Suppressor macrophage (primary cell): ENCODE measurements around the gene RPS6KA3.
"Not testable (repeated sequence)": the region's sequence is repeated elsewhere in the genome, so short reads cannot be mapped to it uniquely, and the experiment has no call there.

ENCODE experiments used
- DNase-seq, 4 experiments: peaks; one replicate each; pipeline ENCODE4 v3.0.0-alpha.2; 2020 to 2022

The RPS6KA3 gene

GRCh38 chrX:20265221-20265725 lies 1.4 kb downstream of the RPS6KA3 start:
- peak; percentile 69 to 83 (median 78) for DNase-seq

- DNase-seq = peak in 3 of 4 experiments; percentile 4 to 53 (median 40)
Observed at GRCh38 chrX:20263474-20263873, 3.2 kb downstream of the RPS6KA3 start.

GRCh38 chrX:20260885-20261284 lies 5.8 kb downstream of the RPS6KA3 start:
- DNase-seq = no peak

GRCh38 chrX:20254712-20255299 lies 11.9 kb downstream of the RPS6KA3 start:
- no peak for DNase-seq

GRCh38 chrX:20253232-20253543 lies 13.5 kb downstream of the RPS6KA3 start:
- DNase-seq = no peak

- peak; percentile 62 to 77 (median 73) for DNase-seq
Observed at GRCh38 chrX:20252381-20253231, 14.1 kb downstream of the RPS6KA3 start.

- DNase-seq = no peak
Observed at GRCh38 chrX:20251691-20252090, 15.0 kb downstream of the RPS6KA3 start.

GRCh38 chrX:20250146-20250545 lies 16.6 kb downstream of the RPS6KA3 start:
- not testable (repeated sequence) for DNase-seq

- no peak for DNase-seq
Observed at GRCh38 chrX:20248592-20249192, 18.0 kb downstream of the RPS6KA3 start.

- no peak for DNase-seq
Observed at GRCh38 chrX:20244931-20245330, 21.8 kb downstream of the RPS6KA3 start.

GRCh38 chrX:20240201-20240600 lies 26.5 kb downstream of the RPS6KA3 start:
- DNase-seq = no peak

- DNase-seq = peak in 1 of 4 experiments; percentile 6
Observed at GRCh38 chrX:20237864-20238263, 28.8 kb downstream of the RPS6KA3 start.

- DNase-seq = no peak
Observed at GRCh38 chrX:20235755-20236154, 31.0 kb downstream of the RPS6KA3 start.

GRCh38 chrX:20233336-20233735 lies 33.4 kb downstream of the RPS6KA3 start:
- no peak for DNase-seq

GRCh38 chrX:20231598-20231997 lies 35.1 kb downstream of the RPS6KA3 start:
- no peak for DNase-seq

- DNase-seq = no peak
Observed at GRCh38 chrX:20230406-20230805, 36.3 kb downstream of the RPS6KA3 start.

GRCh38 chrX:20229155-20229554 lies 37.6 kb downstream of the RPS6KA3 start:
- no peak for DNase-seq

GRCh38 chrX:20228245-20228644 lies 38.5 kb downstream of the RPS6KA3 start:
- DNase-seq = no peak

- DNase-seq = no peak
Observed at GRCh38 chrX:20227116-20227515, 39.6 kb downstream of the RPS6KA3 start.

- no peak for DNase-seq
Observed at GRCh38 chrX:20225488-20225833, 41.2 kb downstream of the RPS6KA3 start.

GRCh38 chrX:20224814-20225487 lies 41.8 kb downstream of the RPS6KA3 start:
- peak in 1 of 4 experiments; percentile 10 for DNase-seq

GRCh38 chrX:20221902-20222301 lies 44.8 kb downstream of the RPS6KA3 start:
- DNase-seq = no peak

- peak; percentile 1 to 13 (median 8) for DNase-seq
Observed at GRCh38 chrX:20218836-20219505, 47.7 kb downstream of the RPS6KA3 start.
